NCI-H524 (cell line): ENCODE data around the gene RHBDL2.
"Not testable (repeated sequence)": the region's sequence is repeated elsewhere in the genome, so short reads cannot be mapped to it uniquely, and the experiment has no call there.

Experiments
- DNase-seq, 2 experiments: peaks; one replicate each; lab custom pipeline; 2025; lab: John Stamatoyannopoulos, UW

RHBDL2 gene

GRCh38 chr1:38932571-38932970 lies 9.1 kb downstream of the RHBDL2 start:
- no peak for DNase-seq

- DNase-seq = peak in 1 of 2 experiments; percentile 36
Measured at GRCh38 chr1:38929476-38929875, 12.2 kb downstream of the RHBDL2 start.

GRCh38 chr1:38929054-38929453 lies 12.6 kb downstream of the RHBDL2 start:
- DNase-seq = no peak

- DNase-seq = no peak
Measured at GRCh38 chr1:38926091-38926490, 15.5 kb downstream of the RHBDL2 start.

DNA sequence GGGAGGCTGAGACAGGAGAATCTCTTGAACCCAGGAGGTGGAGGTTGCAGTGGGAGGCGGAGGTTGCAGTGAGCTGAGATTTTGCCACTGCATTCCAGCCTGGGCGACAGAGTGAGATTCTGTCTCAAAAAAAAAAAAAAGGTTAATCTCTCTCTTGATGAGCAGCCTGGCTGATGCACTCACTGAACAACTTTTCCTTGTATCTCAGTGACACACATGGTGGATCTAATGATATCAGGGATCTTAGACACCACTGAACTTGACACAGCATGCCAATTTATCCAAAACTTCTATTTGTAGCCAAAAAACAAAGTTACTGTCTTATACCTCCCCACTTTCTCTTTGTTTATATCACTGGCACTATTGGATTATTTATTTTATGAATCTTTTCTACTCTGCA lies 16.2 kb downstream of the RHBDL2 start:
- no peak for DNase-seq

- DNase-seq = no peak
Measured at GRCh38 chr1:38923607-38924006, 18.0 kb downstream of the RHBDL2 start.

DNA sequence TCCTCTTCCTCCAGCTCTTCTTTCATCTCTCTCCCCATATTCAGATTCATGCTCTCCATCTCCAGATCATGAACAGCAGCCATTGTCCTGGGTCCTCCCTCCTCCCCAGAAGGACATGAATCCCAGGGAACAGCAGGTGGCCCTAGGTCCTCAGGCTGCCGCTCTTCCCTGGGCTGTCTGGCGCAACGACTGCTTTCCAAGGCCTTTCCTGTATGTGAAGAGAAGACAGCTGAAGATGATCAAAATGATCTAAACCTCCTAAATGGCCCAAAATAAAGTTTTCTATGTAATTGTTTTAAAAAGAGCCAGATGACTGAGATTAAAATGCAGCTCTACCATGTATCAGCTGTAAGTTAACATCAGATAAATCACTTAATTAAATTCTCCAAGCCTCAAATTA lies 22.5 kb downstream of the RHBDL2 start:
- DNase-seq = peak in 1 of 2 experiments; percentile 24

DNA sequence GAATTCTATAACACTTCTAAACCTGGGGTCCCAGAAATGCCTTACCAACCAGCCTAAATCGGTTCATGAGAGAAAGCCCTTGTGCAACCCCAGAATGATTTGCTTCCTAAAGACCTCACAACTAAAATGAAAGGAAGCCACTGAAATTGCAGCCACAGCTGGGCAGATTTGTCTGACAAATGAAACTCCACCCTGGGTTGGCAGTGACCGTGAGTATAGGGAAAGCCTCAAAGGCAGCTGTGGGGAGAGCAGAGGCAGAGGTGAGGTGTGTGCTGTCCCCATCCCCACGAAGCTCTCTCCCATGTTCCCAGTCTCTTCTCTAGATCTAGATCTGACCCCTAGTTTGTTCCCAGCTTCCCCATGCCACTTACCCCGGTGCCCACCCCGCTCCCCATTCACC lies 23.1 kb downstream of the RHBDL2 start:
- DNase-seq = no peak

DNA sequence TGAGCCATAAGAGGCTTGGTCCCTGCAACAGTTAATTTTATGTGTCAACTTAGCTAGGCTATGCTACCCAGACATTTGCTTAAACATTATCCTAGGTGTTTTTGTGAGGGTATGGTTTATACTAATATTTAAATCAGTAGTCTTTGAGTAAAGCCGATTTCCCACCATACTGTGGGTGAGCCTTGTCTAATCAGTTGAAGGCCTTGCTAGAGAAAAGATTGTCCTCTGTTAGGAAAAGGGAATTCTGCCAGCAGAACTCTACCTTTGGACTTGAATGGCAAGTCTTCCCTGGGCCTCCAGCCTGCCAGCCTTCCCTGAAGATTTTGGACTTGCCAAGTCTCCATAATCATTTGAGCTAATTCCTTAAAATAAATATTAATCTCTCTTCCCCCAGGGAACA lies 23.9 kb downstream of the RHBDL2 start:
- no peak for DNase-seq

GRCh38 chr1:38917337-38917736 lies 24.3 kb downstream of the RHBDL2 start:
- DNase-seq = no peak

DNA sequence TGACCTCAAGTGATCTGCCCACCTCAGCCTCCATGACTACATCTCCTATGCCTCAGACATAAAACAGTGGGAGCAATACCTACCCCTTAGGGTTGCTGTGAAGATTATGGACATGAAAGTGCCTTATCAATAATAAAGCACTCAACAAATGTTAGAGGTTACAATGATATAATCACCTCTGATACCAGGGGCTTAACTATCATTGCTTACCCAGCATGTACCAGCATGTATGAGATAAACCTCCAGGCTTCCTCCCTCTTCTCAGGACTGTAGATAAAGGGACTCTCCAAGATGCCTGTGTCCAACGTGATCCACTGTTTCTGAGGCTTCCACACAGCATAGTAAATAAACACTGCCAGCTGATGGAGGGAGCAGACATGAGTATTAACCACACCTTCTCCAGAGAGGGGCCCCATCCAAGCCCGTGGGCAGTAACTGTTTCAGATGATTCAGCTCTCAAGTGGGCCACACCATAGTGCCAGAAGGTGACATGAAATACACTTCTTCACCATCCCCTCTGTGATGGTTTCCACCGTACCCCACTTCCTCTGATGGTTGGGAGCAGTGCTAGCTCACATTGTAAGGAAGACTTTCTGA lies 26.2 kb downstream of the RHBDL2 start:
- no peak for DNase-seq

DNA sequence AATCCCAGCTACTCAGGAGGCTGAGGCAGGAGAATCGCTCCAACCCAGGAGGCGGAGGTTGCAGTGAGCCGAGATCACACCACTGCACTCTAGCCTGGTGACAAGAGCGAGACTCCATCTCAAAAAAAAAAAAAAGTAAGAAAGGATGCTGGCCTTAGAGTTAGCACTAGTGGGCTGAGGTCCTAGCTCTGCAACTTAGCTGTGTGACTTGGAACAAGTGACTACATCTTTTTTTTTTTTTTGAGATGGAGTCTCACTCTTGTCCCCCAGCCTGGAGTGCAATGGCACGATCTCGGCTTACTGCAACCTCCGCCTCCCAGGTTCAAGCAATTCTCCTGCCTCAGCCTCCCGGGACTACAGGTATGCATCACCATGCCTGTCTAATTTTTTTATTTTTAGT lies 26.7 kb downstream of the RHBDL2 start:
- DNase-seq = not testable (repeated sequence)

DNA sequence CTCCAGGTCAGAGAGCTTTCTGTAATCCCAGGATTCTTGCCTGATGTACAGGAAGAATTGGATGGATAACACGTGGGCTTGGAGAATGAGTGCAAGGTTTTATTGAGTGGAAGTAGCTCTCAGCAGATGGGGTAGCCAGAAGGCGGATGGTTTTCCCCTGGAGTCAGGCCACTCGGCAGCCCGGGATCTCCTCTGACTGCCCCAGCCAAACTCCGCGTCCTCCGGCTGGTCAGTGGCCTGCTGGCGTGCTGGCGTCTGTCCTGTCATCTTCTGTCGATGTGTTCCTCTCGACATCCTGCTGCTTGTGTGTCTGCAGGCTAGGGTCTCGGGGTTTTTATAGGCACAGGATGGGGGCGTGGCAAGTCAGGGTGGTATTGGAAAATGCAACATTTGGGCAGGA lies 32.8 kb downstream of the RHBDL2 start:
- peak; percentile 77 to 82 for DNase-seq

GRCh38 chr1:38905985-38906384 lies 35.6 kb downstream of the RHBDL2 start:
- DNase-seq = no peak

GRCh38 chr1:38899560-38899959 lies 42.1 kb downstream of the RHBDL2 start:
- no peak for DNase-seq

DNA sequence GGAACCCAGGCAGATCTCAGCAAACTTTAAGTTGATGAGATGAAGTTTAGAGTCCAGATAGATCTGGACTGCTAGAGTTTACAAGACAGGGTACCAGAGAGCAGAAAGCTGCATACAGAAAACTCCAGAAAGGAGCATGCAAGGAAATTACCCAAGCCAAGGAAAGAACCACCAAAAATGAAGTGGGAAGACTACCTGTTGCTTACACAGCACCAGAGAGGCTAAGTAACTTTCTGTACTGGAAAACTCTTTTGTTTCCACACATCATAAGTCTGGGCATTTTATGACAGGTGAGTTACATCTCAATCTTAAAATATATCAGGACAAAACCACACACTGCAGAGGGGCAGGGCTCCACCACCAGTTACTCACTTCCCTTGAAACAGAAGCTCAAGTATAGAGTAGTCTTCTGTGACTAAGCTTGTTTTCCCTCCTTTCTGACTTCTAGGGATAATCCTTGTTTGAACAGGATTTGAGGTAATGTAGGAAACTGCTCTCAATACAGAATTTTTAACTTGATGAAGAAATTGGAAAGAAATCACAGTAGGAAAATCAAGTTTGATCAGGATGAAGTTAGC lies 42.9 kb downstream of the RHBDL2 start:
- no peak for DNase-seq

DNA sequence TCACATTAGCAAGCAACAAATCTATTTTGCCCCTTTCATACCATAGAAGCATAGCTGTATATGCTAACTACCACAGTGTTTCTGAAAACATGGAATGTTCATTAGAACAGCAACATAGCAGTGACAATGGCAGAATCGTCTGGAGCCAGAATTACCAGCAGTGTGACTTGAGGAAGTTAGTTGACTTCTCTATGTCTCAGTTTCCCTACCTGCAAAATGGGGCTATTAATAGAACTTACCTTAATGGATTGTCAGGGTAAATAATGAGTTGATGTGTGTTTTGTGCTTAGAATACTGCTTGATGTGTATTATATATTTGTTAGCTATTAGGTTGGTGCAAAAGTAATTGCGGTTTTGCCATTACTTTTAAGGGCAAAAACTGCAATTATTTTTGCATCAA lies 45.5 kb downstream of the RHBDL2 start:
- DNase-seq = no peak

DNA sequence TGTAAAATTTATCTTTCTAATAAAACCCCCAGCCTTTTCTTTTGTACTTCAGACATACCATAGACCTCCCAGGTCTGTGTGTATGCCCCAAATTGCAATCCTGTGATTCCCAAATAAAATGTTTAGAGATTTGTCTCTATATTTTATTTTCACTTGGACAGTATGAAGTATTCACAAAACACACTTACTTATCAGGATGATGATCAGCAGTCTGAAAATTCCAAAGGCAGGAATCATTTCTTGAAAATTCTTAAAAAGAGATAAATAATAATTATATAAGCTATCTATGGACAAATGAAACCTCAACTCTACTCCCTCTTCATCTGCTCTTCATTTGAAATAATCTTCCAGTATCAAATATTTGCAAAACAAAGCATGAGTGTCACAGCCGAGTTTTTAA lies 48.7 kb downstream of the RHBDL2 start:
- no peak for DNase-seq

DNA sequence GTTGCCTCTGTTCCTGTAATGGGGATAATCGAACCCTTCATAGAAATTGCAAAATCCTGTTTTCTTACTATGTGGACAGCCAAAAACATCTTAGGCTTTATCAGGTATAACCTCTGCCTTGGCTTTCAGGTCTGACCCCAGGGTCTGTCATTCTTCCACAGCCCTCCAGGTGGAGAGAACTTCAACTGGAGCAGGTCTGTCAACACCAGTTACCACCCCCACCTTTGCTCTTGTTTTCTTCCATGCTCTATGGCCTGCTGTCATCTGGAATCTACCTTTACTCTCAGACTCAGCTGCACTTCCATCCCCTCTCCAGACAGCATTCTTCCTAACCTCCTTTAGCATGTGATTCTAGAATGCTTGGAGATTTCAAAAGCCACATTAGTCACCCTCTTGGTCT lies 49.9 kb downstream of the RHBDL2 start:
- DNase-seq = no peak

- DNase-seq = no peak
Measured at GRCh38 chr1:38889589-38889988, 52.0 kb downstream of the RHBDL2 start.

DNA sequence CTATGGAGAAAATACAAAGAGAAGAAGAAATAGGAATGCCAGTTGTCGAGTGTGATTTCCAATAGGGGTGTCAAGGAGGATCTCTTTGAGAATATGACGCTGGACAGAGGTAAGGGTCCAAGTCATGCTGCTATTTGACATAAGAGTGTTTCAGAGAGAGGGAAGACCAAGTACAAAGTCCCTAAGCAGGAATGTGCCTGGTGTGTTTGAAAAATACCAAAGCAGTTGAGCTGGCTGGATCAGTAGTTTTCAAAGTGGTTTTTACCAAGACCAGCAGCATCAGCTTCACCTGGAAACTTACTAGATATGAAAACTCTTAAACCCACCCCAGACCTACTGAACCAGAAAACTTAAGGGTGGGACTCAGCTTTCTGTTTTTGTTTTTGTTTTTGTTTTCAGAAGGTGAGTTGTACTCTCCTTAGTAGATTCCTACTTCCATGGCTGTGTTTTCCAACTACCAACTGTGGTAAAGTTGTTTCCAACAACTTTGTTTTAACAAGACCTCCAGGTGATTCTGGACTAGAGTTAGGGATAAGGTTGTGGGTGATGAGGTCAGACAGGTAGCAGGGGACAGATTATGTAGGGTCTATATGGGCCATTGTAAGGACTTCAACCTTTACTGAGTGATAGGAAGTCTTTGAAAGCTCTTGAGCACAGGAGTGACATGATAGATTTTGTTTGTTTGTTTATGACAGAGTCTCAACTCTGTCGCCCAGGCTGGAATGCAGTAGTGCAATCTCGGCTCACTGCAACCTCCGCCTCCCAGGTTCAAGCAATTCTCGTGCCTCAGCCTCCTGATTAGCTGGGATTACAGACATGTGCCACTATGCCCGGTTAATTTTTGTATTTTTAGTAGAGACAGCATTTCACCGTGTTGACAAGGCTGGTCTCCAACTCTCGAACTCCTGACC lies 53.0 kb downstream of the RHBDL2 start:
- no peak for DNase-seq

DNA sequence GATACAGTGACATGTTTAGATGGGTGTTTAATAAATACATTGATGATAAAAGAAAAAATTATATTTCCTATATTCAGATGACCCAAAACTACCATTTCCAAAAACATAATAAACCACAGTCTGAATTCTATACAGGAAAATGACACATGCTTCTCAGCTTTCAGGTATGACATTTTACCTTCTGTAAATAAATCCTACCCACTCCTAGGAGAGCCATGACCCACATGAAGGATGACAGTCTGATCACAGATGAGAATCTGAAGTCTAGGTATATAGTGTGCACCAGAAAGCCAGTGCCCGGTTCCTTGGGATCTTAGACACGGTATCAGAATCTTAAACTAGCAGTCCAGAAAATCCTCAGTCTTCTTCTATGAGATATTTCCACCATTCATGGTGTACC lies 56.5 kb downstream of the RHBDL2 start:
- no peak for DNase-seq

GRCh38 chr1:38881487-38881886 lies 60.1 kb downstream of the RHBDL2 start, which contains the start of gene GJA9:
Gene GJA9, minus strand, starts transcription at chr1:38881587. Its CDS starts 5,489 bp downstream, at chr1:38876098.
- DNase-seq = no peak
